Lung (tissue), 5 donors: ENCODE measurements around the gene NKD2. TPM values are rescaled to one million over a fixed set of nuclear protein-coding genes. Genes with fewer than 3 reads are reported as not detected.

Experiments used
- polyA plus RNA-seq, 2 donors: library from polyadenylated mRNA; stranded (reverse); fragments of 200-250 nt; gene quantifications; one replicate each; pipeline ENCODE4 v1.2.1, GENCODE V29; 2013
- small RNA-seq: library from RNA; depleted of rRNA; stranded (forward); fragments of <200 nt; gene quantifications from one replicate; pipeline ENCODE3, GENCODE V24; 2014; ENCODE audit warnings: low replicate concordance
- total RNA-seq, 2 donors: library from RNA; depleted of rRNA in 1 of 2; stranded (reverse); fragments of >200 nt in 1 of 2; gene quantifications; one replicate each; pipeline ENCODE4 v1.2.1, GENCODE V29; 2014 to 2021
- donor health status: Bipolar disorder and iron deficiency.
- donor health status: healthy.
- donor health status: DM: yes; HTN: yes; CAD: no.

NKD2 gene
- total and polyA plus RNA-seq, 4 donors = 9.9 to 88.0 (median 48.4) TPM

Small RNA genes within 50 kb of the gene (small RNA-seq; reads per million reads assigned to genes)
- gene MIR4635 = not detected

Other genes starting within 250 kb of the NKD2 start
- gene ZDHHC11B, start 224.1 kb upstream of the NKD2 start, total RNA-seq = 10 to 100 TPM in 1 of 2 donors, 1 to 10 TPM in 1; 6.9 to 44.4 TPM
- gene ZDHHC11B, start 224.1 kb upstream of the NKD2 start, polyA plus RNA-seq = 1 to 10 TPM; 3.1 to 5.2 TPM
- gene ZDHHC11, start 157.8 kb upstream of the NKD2 start, total RNA-seq = 100 to 1,000 TPM in 1 of 2 donors, 10 to 100 TPM in 1; 31.3 to 110 TPM
- gene ZDHHC11, start 157.8 kb upstream of the NKD2 start, polyA plus RNA-seq = 1 to 10 TPM; 6.8 to 9.8 TPM
- 10 to 100 TPM; 48.4 to 69.7 TPM for gene BRD9, start 116.0 kb upstream of the NKD2 start, total RNA-seq
- 10 to 100 TPM; 24.3 to 26.2 TPM for gene BRD9, start 116.0 kb upstream of the NKD2 start, polyA plus RNA-seq
- gene TRIP13, start 115.9 kb upstream of the NKD2 start, total RNA-seq = 1 to 10 TPM; 3.3 to 6.2 TPM
- gene TRIP13, start 115.9 kb upstream of the NKD2 start, polyA plus RNA-seq = 1 to 10 TPM; 2.7 to 3.1 TPM
- 10 to 100 TPM; 42.8 to 50.4 TPM for gene SLC12A7, start 103.3 kb downstream of the NKD2 start, total RNA-seq
- gene SLC12A7, start 103.3 kb downstream of the NKD2 start, polyA plus RNA-seq = 10 to 100 TPM; 14.8 to 36.9 TPM
- under 1 TPM in 1 of 2 donors, not detected in 1; 0.06 TPM for gene SLC6A19, start 192.8 kb downstream of the NKD2 start, total RNA-seq
- gene SLC6A19, start 192.8 kb downstream of the NKD2 start, polyA plus RNA-seq = not detected
- not detected for gene SLC6A18, start 216.6 kb downstream of the NKD2 start, total RNA-seq
- gene SLC6A18, start 216.6 kb downstream of the NKD2 start, polyA plus RNA-seq = not detected